Keratinocyte (primary cell): ENCODE measurements around the gene PTPN6.

Experiments
- EZH2 ChIP-seq: IDR thresholded peaks from one replicate; pipeline ENCODE4 v1.6.1; 2012; ENCODE audit warnings: inconsistent platforms, mild to moderate bottlenecking, low read length, moderate library complexity
- TF ChIP-seq, protein P1 (sequence below), 3 experiments: IDR thresholded peaks in 1 of 3; conservative IDR thresholded peaks in 1 of 3; optimal IDR thresholded peaks in 1 of 3; 2 replicates in 2 of 3; 3 replicates in 1 of 3; pipeline versions ENCODE3 to v1.5.1; 2011; ENCODE audit warnings: low read length in 3 of 3, mild to moderate bottlenecking in 3 of 3, moderate library complexity in 2 of 3, control low read depth in 1 of 3, inconsistent platforms in 1 of 3; ENCODE audit not compliant: insufficient read depth in 2 of 3; ENCODE audit errors: extremely low read depth in 1 of 3

DNA sequence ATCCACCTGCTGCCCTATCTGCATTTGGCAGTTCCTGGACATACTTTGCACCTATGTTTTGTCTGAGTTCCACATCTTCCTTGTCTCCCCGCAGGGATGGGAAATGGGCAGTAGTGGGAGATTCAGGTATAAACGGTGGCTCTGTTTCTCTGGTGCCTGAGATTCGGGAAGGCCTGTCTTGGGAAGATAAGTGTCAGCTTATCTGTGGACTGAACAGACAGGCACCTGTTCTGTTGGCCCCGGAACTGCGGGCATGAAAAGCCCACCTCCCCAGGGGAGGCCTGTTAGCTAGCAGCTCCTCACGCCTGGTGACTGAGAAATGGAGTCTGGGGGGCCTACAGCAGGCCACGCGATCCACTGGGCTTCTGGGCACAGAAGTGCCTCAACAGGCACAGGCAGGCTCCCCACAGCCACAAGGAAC, 13.5 kb downstream of the PTPN6 start:
- TF ChIP-seq, protein P1, sequence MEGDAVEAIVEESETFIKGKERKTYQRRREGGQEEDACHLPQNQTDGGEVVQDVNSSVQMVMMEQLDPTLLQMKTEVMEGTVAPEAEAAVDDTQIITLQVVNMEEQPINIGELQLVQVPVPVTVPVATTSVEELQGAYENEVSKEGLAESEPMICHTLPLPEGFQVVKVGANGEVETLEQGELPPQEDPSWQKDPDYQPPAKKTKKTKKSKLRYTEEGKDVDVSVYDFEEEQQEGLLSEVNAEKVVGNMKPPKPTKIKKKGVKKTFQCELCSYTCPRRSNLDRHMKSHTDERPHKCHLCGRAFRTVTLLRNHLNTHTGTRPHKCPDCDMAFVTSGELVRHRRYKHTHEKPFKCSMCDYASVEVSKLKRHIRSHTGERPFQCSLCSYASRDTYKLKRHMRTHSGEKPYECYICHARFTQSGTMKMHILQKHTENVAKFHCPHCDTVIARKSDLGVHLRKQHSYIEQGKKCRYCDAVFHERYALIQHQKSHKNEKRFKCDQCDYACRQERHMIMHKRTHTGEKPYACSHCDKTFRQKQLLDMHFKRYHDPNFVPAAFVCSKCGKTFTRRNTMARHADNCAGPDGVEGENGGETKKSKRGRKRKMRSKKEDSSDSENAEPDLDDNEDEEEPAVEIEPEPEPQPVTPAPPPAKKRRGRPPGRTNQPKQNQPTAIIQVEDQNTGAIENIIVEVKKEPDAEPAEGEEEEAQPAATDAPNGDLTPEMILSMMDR (optimal IDR thresholded peaks at IDR 0.05 in 1 of 3, IDR thresholded peaks at IDR 0.05 in 1 of 3, conservative IDR thresholded peaks at IDR 0.05 in 1 of 3; ENCODE audit: extremely low read depth in 1 of 3, insufficient read depth in 2 of 3, low read length in 3 of 3) = no peak
- no peak for TF ChIP-seq EZH2
